Ureter (tissue), 1 donor: ENCODE measurements around the gene TSPAN18. TPM values are rescaled to one million over a fixed set of nuclear protein-coding genes. Genes with fewer than 3 reads are reported as not detected.

Source experiments
- DNase-seq: peaks from one replicate; pipeline ENCODE4 v3.0.0-alpha.2; 2020; ENCODE audit warnings: low spot score
- total RNA-seq: library from RNA; stranded (reverse); gene quantifications from one replicate; pipeline ENCODE4 v1.2.4, GENCODE V29; 2023
- donor health status: DM: yes; HTN: yes; CAD: no.

Gene TSPAN18
- total RNA-seq, 1 donor from 2014 or later: 19.1 TPM

DNA sequence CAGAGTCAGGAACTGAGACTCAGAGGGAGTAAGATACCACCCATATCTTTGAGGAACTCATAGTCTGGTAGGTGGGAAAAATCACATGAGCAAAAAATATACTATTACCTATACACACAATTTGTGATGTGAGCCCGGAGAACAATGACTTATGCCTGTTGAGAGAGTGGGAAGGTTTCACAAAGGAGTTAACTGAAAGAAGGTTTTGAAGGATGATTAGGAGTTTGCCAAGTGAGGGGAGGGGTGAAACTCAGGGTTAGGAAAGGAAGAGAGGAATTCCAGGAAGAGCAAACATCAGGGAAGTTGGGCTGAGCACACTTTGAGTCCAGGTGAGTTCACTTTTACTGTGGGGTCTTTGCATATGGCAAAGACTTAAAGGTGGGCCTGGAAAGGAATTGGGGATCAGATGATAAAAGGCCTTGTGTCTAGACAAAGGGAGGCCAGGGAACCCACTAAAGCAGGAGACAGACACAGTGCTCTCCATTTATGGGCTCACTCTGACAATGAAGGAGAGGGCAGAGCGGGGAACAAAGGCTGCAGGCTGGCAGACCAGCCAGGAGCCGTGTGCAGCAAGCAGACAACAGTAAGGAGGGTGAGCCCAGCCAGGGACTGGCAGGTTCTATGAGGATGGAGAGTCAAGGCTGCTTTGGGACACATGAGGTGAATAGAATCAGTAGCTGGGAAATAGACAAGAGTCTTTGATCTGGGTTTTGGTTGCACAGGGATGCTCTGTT, 33.1 kb downstream of the TSPAN18 start:
- no peak for DNase-seq

DNA sequence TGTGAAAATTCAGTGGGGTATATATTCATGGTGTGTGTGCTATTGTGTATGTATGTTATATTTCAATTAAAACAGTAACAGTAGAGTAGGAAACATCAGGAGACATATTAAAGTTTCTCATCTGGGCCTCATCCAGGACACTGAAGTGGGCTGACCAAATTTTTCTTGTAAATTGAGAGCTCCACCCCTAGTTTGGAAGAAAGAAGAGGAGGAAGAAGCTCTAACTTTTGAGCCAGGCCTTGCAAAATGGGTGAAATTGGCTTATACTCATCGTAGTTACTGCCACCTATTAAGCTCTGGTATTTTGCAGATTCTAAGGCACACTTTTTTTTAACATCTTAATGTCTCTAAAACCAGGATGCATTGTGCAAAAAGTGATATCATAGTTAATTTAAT, 33.7 kb downstream of the TSPAN18 start:
- DNase-seq: no peak

DNA sequence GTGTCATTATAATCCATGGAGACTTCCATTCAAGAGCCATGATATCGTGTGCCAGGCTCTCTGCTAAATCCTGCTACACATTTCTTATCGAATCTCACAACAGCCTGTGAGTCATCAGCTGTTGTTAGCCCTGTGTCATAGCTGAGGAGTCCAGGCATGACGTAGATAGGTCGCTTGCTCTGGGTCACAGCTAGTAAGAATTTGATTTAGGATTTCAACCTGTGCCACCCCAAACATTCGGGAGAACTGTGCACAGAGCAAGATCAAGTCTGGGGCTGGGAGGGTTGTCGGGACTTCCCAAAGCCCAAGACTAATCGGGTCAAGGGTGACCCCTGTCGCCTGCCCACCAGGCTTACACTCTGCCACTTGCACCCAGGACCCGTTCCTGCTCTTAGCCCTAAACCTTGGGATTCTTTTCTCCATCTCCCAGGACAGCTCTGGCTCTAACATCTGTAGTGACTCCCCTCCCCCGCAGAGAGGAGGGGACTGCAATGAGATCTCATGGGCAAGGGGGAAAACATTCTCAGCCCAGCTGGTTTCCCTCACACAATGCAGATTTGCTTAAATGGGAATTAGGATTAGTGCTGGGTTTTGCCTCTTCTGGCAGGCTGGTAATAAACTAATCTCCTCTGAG, 34.3 kb downstream of the TSPAN18 start:
- DNase-seq: peak; percentile 68

DNA sequence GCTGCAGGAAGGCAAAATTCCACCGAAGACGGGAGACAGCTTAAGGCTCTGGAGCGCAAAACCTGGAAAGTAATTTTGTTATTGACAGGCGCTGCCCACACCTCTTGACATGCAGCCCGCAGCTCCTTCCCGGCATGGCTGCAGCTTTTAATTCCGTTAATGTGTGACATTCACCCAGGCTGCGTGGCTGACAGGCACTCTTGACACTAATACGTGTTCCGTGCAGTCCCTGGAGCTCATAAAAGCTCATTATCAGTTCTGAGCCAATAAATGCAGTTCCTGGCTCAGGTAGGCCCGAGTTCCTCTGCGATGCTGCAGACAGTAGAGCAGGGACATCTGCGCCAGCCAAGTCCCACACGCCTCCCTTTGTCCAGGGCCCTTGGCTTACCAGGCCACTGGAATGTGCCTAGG, 34.8 kb downstream of the TSPAN18 start:
- DNase-seq: no peak

DNA sequence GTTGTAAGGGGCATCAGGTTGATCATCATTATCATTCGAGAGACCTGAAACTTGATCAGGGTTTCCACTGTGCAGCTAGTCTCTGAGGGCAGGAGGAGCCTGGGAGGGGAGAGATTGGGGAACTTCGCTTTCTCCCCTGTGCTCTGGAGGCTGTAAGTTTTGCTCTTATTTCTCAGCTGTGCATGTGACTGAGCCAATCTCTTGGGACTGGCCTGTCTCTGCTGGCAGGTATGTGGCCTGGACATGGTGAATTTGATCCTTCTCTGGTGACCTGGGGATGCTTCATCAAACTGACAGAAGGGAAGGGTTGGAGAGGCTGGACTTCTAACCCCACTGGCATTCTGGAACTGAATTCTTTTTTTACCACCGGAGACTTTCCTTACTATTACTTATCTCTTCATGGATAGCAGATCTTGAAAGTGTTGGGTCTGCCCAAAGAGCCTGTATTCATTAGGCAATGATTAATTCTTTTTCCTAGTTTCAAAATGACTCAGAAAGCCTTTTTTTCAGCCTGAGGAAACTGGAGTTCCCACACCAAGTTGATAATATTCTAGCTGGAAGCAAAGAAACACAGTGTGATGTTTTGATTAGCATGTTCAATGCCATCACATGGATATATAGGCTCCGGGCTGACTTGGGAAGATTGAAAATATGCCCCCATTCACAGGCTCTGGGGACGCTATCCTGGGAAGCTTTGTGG, 36.5 kb downstream of the TSPAN18 start:
- no peak for DNase-seq

DNA sequence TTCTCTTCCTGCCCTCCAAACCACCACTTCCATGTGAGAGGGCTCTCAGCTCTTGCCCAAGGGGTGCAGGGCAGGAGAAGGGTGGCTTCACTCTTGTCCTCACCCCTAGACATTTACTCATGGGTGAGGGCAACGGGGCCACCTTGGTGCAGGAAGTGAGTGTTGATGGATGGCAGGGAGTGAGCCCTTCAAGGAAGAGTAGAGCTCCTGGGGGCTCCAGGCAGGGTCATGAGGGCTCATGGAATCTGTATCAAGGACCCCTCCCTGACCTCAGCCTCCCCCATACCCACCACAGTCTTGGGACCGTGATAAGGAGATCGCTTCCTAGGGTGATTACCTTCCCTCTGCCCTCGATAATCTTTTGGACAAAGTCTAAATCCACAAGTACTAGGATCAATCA, 37.8 kb downstream of the TSPAN18 start:
- no peak for DNase-seq

DNA sequence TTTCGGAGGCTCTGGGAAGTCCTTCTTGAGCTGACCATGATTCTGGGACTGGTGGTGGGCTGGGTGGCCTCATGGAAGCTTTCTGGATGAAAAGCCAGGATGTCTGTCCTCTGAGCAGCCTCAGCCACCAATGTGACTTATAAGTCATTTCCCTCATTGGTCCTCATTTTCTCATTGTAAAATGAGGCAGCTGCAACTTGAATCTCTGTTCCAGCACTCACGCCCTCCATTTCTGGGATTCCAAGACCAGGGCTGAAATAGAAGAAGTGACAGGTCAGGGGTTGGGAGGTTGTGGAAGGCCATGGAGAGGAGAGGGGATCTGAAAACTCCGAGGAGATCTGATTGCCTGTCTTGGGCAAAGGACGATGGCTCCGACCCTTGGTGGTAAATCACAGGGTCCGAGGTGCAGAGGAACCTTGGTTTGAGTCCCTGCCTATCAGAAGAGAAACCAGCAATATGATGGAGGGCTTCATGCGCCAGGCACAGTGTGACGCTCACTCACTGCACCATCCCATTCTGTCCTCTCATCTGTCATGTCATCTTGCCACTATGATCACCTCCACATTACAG, 38.3 kb downstream of the TSPAN18 start:
- no peak for DNase-seq

DNA sequence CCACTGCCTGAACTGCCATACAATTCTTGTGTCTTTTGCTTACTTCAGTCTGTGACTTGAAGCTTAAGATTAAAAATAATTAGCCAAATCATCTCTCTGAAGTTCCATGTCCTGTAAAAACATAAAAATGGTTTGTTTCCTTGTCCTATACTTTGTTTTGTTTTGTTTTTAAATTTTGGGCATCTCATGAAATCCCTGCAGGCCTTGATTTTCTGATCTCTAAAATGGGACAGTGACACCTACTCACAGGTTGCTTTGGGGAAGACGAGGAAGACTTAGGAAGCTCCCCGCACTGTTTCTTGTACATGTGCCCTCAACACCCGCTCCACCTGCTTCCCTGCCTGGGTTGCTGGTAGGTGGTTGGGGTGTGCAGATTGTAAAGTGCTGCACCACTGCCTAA, 38.9 kb downstream of the TSPAN18 start:
- no peak for DNase-seq

DNA sequence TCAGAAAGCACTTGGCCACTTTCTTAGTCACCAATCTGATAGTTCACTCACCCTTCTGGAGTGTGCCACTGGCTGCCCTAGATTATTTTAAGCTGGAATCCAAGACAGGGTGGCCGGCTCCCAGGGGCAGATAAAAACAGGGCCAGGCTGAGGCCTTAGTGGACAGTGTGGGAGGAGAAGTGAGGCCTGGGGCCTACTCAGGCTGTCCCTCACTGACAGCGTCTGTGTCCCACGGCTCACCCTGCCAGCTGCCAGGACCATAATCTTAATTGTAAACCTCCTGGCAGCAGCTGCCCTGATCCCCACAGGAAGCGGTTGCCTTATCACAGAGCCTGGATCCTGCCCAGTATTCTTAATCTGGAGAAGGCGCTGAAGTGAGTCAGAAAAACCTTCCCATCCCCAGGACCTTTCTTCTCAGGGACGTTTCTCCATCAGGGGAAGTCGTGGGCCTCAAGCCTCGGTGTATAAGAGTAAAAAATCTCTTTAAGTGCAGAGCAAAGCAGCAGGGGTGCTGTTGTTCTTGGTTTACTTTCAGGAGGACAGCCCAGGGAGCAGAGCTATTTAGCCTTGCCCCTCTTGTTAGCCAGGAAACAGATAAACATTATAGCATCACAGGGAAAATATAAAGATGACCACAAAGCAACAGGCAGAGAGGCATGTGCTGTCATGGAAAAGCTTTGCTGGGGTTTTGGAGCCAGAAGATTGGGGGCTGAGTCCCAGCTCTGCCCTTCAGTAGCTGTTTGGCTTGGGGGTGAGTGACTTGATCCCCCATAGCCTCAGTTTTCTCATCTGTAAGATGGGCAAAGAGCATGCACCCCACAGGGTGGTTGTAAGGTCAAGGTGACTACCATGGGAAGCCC, 39.6 kb downstream of the TSPAN18 start:
- DNase-seq: no peak

DNA sequence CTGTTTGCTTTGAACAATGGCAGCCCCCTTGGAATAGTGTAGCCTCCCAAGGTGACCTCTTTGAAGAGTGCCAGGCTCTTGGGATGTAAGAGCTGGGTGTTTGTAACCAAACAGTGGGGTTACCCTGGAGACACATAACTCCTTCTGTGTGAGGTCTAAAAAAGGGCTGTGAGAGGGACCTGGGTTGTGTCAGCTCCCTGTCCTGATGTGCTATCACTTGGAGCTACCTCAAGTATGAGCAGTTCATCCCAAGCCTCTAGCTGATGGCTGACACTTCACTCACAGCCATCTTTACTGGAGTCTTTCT, 40.2 kb downstream of the TSPAN18 start:
- DNase-seq: no peak

DNA sequence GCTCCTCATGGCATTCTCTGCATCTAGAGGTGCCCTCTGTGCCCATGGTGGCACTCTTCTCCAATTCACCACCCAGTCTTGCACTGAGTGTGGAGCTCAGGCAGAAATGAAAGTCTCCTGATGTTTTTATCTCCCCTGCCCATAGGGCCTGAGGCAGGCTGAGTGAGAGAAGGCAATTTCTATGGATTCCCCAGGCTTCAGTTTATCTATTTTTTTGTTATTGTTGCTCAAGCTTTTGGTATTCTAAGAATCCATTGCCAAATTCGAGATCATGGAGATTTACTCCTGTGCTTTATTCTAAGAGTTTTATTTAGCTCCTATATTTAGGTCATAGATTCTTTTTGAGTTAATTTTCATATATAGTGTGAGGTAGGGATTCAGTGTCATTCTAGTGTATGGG, 40.7 kb downstream of the TSPAN18 start:
- DNase-seq: no peak

DNA sequence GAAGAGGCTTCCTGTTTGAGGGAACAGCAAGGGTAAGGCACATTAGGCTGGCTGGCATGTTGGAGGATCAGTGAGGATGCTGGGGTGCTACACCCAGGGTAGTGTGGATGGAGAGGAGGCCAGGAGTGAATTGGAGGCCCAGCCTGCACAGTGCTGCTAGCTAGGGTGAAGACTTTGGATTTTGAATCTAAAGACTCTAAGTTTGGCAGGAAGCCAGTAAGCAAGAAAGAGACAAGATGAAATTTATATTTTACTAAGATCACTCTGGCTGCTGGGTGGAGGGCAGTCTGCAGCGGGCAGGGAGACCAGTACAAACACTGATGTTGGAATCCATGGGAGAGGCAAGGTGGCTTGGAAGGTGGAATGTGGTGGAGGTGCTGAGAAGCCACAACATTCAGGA, 43.6 kb downstream of the TSPAN18 start:
- no peak for DNase-seq

DNA sequence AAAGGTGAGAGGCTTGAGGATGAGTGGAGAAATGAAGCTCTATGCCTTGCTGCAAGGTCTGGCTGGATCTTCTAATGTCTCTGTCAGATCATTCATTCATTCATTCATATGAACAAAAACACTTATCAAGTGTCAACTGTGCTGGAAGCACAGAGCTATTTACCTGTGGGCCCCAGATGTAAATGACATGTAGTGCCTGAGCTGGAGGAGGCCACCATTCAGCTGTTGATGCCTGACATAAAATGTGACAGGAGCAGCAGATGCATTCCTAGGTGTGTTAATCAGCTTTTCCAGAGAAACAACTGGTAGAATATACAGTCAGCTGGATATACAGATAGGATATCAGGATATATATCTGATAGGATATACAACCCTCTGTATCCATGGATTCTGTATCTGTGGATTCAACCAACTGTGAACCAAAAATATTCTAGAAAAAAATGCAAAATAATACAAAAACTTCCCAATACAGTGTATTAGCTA, 44.5 kb downstream of the TSPAN18 start:
- no peak for DNase-seq

DNA sequence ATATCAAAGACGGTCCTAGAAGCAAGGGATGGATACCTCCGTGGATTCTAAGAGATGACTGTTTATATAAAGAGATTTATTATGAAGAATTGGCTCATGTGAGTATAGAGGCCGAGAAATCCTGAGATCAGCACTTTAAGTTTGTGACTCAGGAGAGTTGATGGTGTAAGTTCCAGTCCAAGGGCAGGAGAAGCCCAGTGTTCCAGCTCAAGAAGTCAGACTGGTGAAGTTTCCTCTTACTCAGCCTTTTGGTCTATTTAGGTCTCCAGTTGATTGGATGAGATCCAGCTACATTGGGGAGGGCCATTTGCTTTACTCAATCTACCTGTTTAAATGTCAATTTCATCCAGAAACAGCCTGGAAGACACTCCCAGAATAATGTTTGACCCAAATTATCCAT, 45.1 kb downstream of the TSPAN18 start:
- no peak for DNase-seq

DNA sequence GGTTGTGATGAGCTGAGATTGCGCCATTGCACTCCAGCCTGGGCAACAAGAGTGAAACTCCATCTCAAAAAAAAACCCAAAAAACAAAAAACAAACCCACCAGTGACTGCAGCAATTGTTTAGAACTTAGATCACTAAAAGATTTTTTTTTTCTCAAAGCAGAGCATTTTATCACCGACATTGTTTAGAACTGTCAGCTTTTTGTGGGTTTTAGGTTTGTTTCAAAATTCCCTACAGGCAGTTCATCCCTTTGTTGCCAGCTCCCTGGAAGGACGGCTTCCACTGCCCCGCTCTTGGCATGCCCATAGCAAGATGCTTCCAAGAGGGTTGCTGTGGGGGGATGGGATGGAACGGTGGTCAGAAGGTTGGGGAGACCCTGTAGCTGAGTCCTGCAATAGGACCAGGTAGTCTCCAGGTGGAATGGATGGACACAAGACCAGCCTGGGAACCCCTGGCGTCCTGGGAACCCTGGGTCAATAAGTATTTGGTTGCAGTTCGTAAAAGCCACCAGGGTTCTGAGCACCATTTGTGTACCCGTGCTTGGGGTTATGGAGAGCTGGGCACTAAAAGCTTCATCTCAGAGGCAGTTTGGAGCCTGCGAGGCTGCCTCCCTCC, 46.7 kb downstream of the TSPAN18 start:
- no peak for DNase-seq

DNA sequence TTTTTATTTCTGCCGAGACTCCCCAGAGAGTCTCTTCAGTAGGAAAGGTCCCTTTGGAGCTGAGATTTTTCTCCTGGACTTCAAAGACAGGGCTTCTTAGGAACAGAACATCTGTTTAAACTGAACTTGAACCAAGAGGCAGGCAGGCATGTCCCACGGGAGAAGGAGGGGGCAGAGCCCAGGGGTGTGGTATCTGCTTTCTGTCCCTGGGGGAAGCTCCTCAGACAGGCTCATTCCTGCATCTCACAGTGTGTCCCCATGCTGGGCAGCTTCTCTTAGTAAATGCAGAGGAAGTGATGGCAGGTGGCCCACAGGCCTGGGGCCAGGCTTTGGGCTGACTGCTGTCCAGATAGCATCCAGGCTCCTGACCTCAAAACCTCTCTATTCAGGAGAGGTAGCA, 47.3 kb downstream of the TSPAN18 start:
- no peak for DNase-seq

DNA sequence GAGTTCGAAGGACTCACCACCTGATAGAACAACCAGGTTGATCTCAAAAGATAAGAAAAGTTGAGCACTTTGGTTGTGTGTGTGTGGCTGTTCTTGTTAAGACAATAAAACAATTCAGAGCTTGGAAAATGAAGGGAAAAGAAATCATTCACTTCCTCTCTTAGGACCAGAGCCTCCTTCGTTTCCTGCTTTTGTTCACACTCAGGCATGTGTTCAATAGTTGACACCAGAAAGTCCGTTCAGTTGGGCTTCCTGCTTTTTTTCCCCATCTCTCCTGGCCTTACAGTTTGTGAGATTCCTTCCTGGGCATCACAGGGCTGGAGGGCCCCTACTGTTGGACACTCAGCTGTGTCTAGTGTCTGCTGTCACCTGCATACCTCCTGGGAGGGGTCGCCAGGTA, 48.0 kb downstream of the TSPAN18 start:
- no peak for DNase-seq

DNA sequence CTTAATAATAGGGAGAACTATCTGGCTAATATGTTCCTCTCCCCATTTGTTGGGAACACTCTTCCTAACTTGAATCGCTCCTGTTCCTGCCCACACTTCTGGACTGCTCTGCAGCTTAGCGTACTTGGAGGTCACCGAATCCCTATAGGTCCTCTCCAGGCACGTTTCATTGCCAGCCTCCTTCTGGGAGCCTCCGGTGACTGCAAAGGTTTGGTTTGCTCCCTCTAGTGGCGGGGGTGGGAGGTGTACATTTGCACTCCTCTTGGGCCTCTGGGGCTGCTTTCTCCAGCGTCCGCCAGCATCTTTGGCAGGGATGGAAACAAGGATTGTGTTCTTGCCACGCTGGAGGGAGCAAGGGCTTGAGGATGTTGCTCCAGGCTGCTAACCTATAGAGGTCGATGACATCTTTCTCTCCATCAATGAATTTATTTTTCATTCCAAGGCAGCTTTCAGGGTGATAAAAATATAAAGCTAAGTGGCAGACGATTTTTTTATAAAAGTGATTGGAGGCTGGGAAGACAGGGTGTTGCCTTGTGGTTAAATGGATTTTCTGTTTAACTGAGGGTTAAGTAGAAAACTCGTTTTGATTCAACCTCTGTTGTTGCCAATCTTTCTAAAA, 48.7 kb downstream of the TSPAN18 start:
- no peak for DNase-seq

DNA sequence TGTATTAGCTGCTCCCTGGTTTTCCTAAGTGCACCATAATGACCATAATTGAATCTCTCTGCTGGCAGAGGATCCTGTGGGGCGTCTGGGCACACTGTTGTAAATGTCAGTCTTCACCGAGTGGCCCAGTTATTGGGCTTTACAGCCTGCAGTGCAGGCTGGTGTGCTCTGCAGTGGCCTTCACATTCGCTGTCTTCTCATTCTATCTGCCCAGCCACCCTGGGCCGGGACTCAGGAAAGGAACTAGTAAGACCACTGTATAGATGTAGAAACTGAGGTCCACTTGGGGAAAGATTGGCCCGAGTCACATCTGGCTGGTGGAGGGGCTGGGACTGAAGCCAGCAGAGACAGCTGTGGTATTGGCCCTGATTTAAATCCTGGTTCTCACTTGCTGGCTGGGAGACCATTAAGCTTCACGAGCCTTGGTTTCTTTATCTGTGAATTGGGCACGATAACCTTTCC, 49.3 kb downstream of the TSPAN18 start:
- DNase-seq: no peak

DNA sequence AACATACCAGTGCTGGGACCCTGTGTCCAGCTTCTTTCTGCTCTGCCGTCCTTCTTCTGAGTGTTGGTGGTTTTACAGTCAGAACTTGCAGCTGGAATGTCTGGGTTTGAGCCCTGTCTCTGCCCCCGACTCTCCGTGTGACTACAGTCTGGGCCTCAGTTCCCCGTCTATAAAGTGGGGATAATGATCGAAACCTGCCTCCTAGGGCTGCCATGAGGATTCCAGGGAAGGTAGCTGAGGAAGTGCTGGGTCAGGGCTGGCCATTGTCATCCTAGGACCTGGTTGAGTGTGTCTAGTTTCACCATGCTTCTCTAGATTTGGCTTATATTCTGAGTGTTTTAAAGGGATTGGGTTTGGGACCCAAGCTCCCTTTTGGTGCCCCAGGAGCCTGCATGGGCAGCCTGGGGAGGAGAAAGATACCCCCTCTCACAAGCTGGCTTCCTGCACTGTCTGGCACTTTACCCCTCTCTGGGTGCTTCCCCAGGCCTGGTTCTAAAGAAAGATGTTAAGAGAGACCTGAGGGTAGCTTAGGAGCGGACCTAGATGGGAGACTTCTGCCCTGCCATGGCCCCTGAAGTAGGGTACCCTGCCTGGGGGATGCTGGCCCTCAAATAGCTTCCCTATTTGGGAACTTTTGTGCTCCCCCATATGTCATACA, 49.9 kb downstream of the TSPAN18 start:
- no peak for DNase-seq
